ENCODE measurements around the gene NMRK1.

GRCh38 chr9:75039801-75040200, 48.2 kb downstream of the NMRK1 start:
- TF ChIP-seq POLR2A (IDR thresholded peaks at IDR 0.05; ENCODE audit: low read length) (no peak), GATA1 (IDR thresholded peaks at IDR 0.05; ENCODE audit: low read depth, low read length) (no peak)

Measured in erythroblast (primary cell).